ENCODE results near the gene HYAL2.

GRCh38 chr3:50355829-50356552 is 33.4 kb upstream of the HYAL2 start:
- TF ChIP-seq POLR2AphosphoS5 (IDR thresholded peaks at IDR 0.05; ENCODE audit: low read length) = no peak
- TF ChIP-seq NR2C2 (IDR thresholded peaks at IDR 0.05; ENCODE audit: borderline replicate concordance, control insufficient read depth, insufficient read length, low read depth) = no peak
- TF ChIP-seq, protein P1, sequence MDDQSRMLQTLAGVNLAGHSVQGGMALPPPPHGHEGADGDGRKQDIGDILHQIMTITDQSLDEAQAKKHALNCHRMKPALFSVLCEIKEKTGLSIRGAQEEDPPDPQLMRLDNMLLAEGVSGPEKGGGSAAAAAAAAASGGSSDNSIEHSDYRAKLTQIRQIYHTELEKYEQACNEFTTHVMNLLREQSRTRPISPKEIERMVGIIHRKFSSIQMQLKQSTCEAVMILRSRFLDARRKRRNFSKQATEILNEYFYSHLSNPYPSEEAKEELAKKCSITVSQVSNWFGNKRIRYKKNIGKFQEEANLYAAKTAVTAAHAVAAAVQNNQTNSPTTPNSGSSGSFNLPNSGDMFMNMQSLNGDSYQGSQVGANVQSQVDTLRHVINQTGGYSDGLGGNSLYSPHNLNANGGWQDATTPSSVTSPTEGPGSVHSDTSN (IDR thresholded peaks at IDR 0.05; ENCODE audit: insufficient replicate concordance, low read depth, low read length) = no peak
- TF ChIP-seq, protein P2, sequence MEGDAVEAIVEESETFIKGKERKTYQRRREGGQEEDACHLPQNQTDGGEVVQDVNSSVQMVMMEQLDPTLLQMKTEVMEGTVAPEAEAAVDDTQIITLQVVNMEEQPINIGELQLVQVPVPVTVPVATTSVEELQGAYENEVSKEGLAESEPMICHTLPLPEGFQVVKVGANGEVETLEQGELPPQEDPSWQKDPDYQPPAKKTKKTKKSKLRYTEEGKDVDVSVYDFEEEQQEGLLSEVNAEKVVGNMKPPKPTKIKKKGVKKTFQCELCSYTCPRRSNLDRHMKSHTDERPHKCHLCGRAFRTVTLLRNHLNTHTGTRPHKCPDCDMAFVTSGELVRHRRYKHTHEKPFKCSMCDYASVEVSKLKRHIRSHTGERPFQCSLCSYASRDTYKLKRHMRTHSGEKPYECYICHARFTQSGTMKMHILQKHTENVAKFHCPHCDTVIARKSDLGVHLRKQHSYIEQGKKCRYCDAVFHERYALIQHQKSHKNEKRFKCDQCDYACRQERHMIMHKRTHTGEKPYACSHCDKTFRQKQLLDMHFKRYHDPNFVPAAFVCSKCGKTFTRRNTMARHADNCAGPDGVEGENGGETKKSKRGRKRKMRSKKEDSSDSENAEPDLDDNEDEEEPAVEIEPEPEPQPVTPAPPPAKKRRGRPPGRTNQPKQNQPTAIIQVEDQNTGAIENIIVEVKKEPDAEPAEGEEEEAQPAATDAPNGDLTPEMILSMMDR (IDR thresholded peaks at IDR 0.05 in 2 of 3, conservative IDR thresholded peaks at IDR 0.05 in 1 of 3; ENCODE audit: control insufficient read depth in 2 of 3, extremely low read depth in 1 of 3, insufficient read depth in 1 of 3, low read depth in 3 of 3, low read length in 3 of 3) = no peak
- no peak for TF ChIP-seq SREBF2 (IDR thresholded peaks at IDR 0.05; ENCODE audit: low read length)
- TF ChIP-seq, protein P3, sequence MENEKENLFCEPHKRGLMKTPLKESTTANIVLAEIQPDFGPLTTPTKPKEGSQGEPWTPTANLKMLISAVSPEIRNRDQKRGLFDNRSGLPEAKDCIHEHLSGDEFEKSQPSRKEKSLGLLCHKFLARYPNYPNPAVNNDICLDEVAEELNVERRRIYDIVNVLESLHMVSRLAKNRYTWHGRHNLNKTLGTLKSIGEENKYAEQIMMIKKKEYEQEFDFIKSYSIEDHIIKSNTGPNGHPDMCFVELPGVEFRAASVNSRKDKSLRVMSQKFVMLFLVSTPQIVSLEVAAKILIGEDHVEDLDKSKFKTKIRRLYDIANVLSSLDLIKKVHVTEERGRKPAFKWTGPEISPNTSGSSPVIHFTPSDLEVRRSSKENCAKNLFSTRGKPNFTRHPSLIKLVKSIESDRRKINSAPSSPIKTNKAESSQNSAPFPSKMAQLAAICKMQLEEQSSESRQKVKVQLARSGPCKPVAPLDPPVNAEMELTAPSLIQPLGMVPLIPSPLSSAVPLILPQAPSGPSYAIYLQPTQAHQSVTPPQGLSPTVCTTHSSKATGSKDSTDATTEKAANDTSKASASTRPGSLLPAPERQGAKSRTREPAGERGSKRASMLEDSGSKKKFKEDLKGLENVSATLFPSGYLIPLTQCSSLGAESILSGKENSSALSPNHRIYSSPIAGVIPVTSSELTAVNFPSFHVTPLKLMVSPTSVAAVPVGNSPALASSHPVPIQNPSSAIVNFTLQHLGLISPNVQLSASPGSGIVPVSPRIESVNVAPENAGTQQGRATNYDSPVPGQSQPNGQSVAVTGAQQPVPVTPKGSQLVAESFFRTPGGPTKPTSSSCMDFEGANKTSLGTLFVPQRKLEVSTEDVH (IDR thresholded peaks at IDR 0.05; ENCODE audit: low read depth, partially characterized antibody) = no peak
- TF ChIP-seq ZNF274 (IDR thresholded peaks at IDR 0.05; ENCODE audit: insufficient read depth, insufficient read length) = no peak
- TF ChIP-seq EZH2 (IDR thresholded peaks at IDR 0.05; ENCODE audit: borderline replicate concordance, control insufficient read depth, low read depth, low read length) = no peak
- TF ChIP-seq EP300 (IDR thresholded peaks at IDR 0.05; ENCODE audit: borderline replicate concordance in 1 of 2, control insufficient read depth in 1 of 2, low read depth in 2 of 2, low read length in 2 of 2) = no peak
